Measurements from ENCODE around the gene OR13C4. TPM values are rescaled to one million over a fixed set of nuclear protein-coding genes. Genes with fewer than 3 reads are reported as not detected.

Gene OR13C4
- not detected for total RNA-seq

- Histone ChIP-seq H3K9me3 (no peaks in the 10 kb centered on the region), H3K27me3 (no peaks in the 10 kb centered on the region), H3K36me3 (no peaks in the 10 kb centered on the region), H3K4me3 (no peak within 1 kb of the TSS), H3K27ac (no peak within 1 kb of the TSS), H3K4me1 (no peaks in the 10 kb centered on the region)
- no peak for DNase-seq (ENCODE audit: extremely low spot score in 2 of 2)
- intact Hi-C loops (cut with DNase I) = no loop called here
- TF ChIP-seq CTCF (IDR thresholded peaks at IDR 0.05) = no peak
- no peak for TF ChIP-seq POLR2A (IDR thresholded peaks at IDR 0.05)
- TF ChIP-seq POLR2AphosphoS5 (IDR thresholded peaks at IDR 0.05; ENCODE audit: insufficient read depth in 1 of 2, low read depth in 1 of 2) = no peak
These were observed at the start of gene OR13C4 for GRCh38 chr9:104527109-104527508. TSS of gene OR13C4 (minus strand) at chr9:104527209. CDS start at chr9:104527209, 0 bp downstream.

- Histone ChIP-seq H3K36me3 (no peaks in the 10 kb centered on the region), H3K27ac (no peak overlapping the region), H3K27me3 (no peaks in the 10 kb centered on the region), H3K4me1 (no peaks in the 10 kb centered on the region), H3K9me3 (no peaks in the 10 kb centered on the region), H3K4me3 (no peak overlapping the region)
- no peak for DNase-seq (ENCODE audit: extremely low spot score in 2 of 2)
- intact Hi-C loops (cut with DNase I) = no loop called here
- no peak for TF ChIP-seq POLR2A (IDR thresholded peaks at IDR 0.05)
- TF ChIP-seq CTCF (IDR thresholded peaks at IDR 0.05) = no peak
- TF ChIP-seq POLR2AphosphoS5 (IDR thresholded peaks at IDR 0.05; ENCODE audit: insufficient read depth in 1 of 2, low read depth in 1 of 2) = no peak
These were observed 48.4 kb upstream of the OR13C4 start for GRCh38 chr9:104575456-104575855.

- H3K9me3 ChIP-seq = no peaks in the 10 kb centered on the region
- H3K4me3 ChIP-seq = no peak overlapping the region
- intact Hi-C loops (cut with DNase I) = no loop called here
- H3K27me3 ChIP-seq = no peaks in the 10 kb centered on the region
- no peaks in the 10 kb centered on the region for H3K4me1 ChIP-seq
- DNase-seq (ENCODE audit: extremely low spot score in 2 of 2) = no peak
- H3K36me3 ChIP-seq = no peaks in the 10 kb centered on the region
- H3K27ac ChIP-seq = no peak overlapping the region
- no peak for TF ChIP-seq CTCF (IDR thresholded peaks at IDR 0.05)
- TF ChIP-seq POLR2A (IDR thresholded peaks at IDR 0.05) = no peak
- TF ChIP-seq POLR2AphosphoS5 (IDR thresholded peaks at IDR 0.05; ENCODE audit: insufficient read depth in 1 of 2, low read depth in 1 of 2) = no peak
These were observed 45.6 kb upstream of the OR13C4 start for GRCh38 chr9:104572612-104573011.

GRCh38 chr9:104568868-104569267, 41.9 kb upstream of the OR13C4 start, which contains the start of gene OR13C8:
TSS of gene OR13C8 (plus strand) at chr9:104569168. CDS start at chr9:104569168, 0 bp downstream.
- intact Hi-C loops (cut with DNase I) = no loop called here

More at GRCh38 chr9:104568868-104569267, 41.9 kb upstream of the OR13C4 start, which contains the start of gene OR13C8:
- Histone ChIP-seq H3K9me3 (no peaks in the 10 kb centered on the region), H3K36me3 (no peaks in the 10 kb centered on the region), H3K4me3 (no peak within 1 kb of the TSS), H3K4me1 (no peaks in the 10 kb centered on the region), H3K27ac (no peak within 1 kb of the TSS), H3K27me3 (no peaks in the 10 kb centered on the region)
- no peak for TF ChIP-seq POLR2A (IDR thresholded peaks at IDR 0.05)
- no peak for TF ChIP-seq CTCF (IDR thresholded peaks at IDR 0.05)
- TF ChIP-seq POLR2AphosphoS5 (IDR thresholded peaks at IDR 0.05; ENCODE audit: insufficient read depth in 1 of 2, low read depth in 1 of 2) = no peak
- no peak for DNase-seq (ENCODE audit: extremely low spot score in 2 of 2)

Measured in vagina (tissue), 2 donors.